Neural crest cell (in vitro differentiated cells): ENCODE measurements around the gene CDH16. TPM values are rescaled to one million over a fixed set of nuclear protein-coding genes. Genes with fewer than 3 reads are reported as not detected.

ENCODE experiments used
- DNase-seq: peaks from one replicate; pipeline ENCODE4 v3.0.0; 2021; ENCODE audit warnings: low read depth, mixed read lengths, low spot score
- H3K27ac Mint-ChIP-seq: one replicate; pipeline ENCODE4 v1.8.0; 2021; ENCODE audit warnings: mild to moderate bottlenecking, mixed read lengths; ENCODE audit not compliant: unreplicated experiment
- H3K27me3 Mint-ChIP-seq: 2 replicates; pipeline ENCODE4 v1.8.0; 2021; ENCODE audit warnings: low read depth, mild to moderate bottlenecking, mixed read lengths
- H3K36me3 Mint-ChIP-seq: 2 replicates; pipeline ENCODE4 v1.8.0; 2021; ENCODE audit warnings: low read depth, mild to moderate bottlenecking, mixed read lengths
- H3K4me1 Mint-ChIP-seq: 2 replicates; pipeline ENCODE4 v1.8.0; 2021; ENCODE audit warnings: mixed read lengths
- H3K4me3 Mint-ChIP-seq: one replicate; pipeline ENCODE4 v1.8.0; 2021; ENCODE audit warnings: mild to moderate bottlenecking, mixed read lengths
- H3K9me3 Mint-ChIP-seq: 2 replicates; pipeline ENCODE4 v1.8.0; 2021; ENCODE audit warnings: mixed read lengths
- CTCF ChIP-seq: fragments of 200-600 bp; sonication (generic); conservative IDR thresholded peaks from 2 replicates; pipeline ENCODE4 v1.5.0; 2021; ENCODE audit warnings: antibody characterized with exemption, mild to moderate bottlenecking
- total RNA-seq: library from RNA; stranded (reverse); gene quantifications from 2 replicates; pipeline ENCODE4 v1.2.1, GENCODE V29; 2021

Gene CDH16
- total RNA-seq, 1 donor from 2014 or later: not detected

GRCh38 chr16:66920299-66920590, 1.6 kb upstream of the CDH16 start:
- no peaks in the 10 kb centered on the region for H3K9me3 Mint-ChIP-seq
- peaks cover 43% of the 10 kb centered on the region for H3K27me3 Mint-ChIP-seq
- no peak for TF ChIP-seq CTCF
- peaks cover under 1% of the 10 kb centered on the region for H3K4me1 Mint-ChIP-seq
- DNase-seq: no peak
- H3K27ac Mint-ChIP-seq: no peak overlapping the region
- no peak overlapping the region for H3K4me3 Mint-ChIP-seq
- H3K36me3 Mint-ChIP-seq: no peaks in the 10 kb centered on the region

- TF ChIP-seq CTCF: no peak
- no peak overlapping the region for H3K4me3 Mint-ChIP-seq
- H3K27me3 Mint-ChIP-seq: peaks cover 40% of the 10 kb centered on the region
- no peak for DNase-seq
- no peaks in the 10 kb centered on the region for H3K36me3 Mint-ChIP-seq
- H3K27ac Mint-ChIP-seq: no peak overlapping the region
- H3K4me1 Mint-ChIP-seq: no peaks in the 10 kb centered on the region
- no peaks in the 10 kb centered on the region for H3K9me3 Mint-ChIP-seq
Measured at GRCh38 chr16:66919569-66920298, 1.0 kb upstream of the CDH16 start.

DNA sequence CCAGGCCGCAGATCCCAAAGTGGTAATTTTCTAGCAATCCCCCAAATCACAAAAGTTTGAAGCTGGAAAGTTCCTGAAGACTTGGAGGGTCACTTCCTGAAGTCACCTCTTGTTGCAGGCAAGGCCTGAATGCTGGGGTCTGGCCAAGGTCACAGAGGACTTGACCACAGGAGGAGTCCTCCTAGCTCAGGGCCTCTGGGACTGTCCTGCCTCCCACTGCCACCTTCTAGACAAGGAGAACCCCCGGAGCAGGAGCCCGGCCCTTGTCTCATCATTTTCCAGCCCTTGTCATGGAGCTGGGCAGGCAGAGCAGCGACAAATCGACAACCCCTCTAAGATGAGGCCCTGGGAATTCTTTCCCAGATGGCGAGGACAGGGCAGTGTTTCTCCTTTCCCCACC, 330 bp downstream of the CDH16 start:
- Mint-ChIP-seq H3K9me3 (no peaks in the 10 kb centered on the region), H3K4me3 (no peak overlapping the region), H3K27ac (no peak overlapping the region), H3K36me3 (no peaks in the 10 kb centered on the region), H3K4me1 (peaks cover 7% of the 10 kb centered on the region), H3K27me3 (peaks cover 26% of the 10 kb centered on the region)
- no peak for TF ChIP-seq CTCF
- DNase-seq: no peak

DNA sequence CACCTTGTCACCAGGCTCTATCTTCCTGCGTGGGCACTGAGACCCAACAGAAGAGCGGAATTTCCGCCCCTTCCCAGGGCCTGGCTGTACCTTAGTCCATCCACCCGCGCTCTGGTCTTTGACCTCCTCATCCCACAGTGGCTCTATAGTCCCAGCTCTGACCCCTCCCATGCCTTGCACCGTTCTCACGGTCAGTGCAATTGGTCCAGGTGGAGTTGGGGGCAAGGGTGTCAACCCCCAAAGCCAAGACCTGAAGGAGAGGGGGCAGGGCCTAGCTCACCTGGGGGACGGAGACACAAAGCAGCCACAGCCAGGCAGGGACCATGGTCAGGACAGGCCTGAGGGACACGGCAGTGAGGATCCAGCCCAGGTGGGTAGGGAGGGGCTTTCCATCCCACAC, 944 bp downstream of the CDH16 start:
- Mint-ChIP-seq H3K9me3 (no peaks in the 10 kb centered on the region), H3K36me3 (no peaks in the 10 kb centered on the region), H3K4me3 (no peak overlapping the region), H3K27me3 (peaks cover 20% of the 10 kb centered on the region), H3K4me1 (peaks cover 7% of the 10 kb centered on the region), H3K27ac (no peak overlapping the region)
- TF ChIP-seq CTCF: no peak
- DNase-seq: no peak

GRCh38 chr16:66916518-66916917, 2.2 kb downstream of the CDH16 start:
- no peak for TF ChIP-seq CTCF
- Mint-ChIP-seq H3K27me3 (peaks cover 13% of the 10 kb centered on the region), H3K27ac (no peak overlapping the region), H3K36me3 (no peaks in the 10 kb centered on the region), H3K9me3 (no peaks in the 10 kb centered on the region), H3K4me1 (peaks cover 7% of the 10 kb centered on the region), H3K4me3 (no peak overlapping the region)
- no peak for DNase-seq
